Smooth muscle cell (in vitro differentiated cells): ENCODE data around the gene LHX5. TPM values are rescaled to one million over a fixed set of nuclear protein-coding genes. Genes with fewer than 3 reads are reported as not detected.

Source experiments
- DNase-seq: peaks from one replicate; lab custom pipeline; 2025; ENCODE audit not compliant: unreplicated experiment; lab: John Stamatoyannopoulos, UW
- H2AFZ ChIP-seq: fragments of 200-600 bp; sonication (generic); 2 replicates; pipeline ENCODE4 v1.6.0; 2016; ENCODE audit warnings: antibody characterized with exemption, low read depth, mild to moderate bottlenecking
- H3F3A ChIP-seq: fragments of 200-600 bp; sonication (generic); 2 replicates; pipeline ENCODE4 v1.6.0; 2017; ENCODE audit warnings: antibody characterized with exemption, low read depth
- H3K27ac ChIP-seq: fragments of 200-600 bp; sonication (generic); 2 replicates; pipeline ENCODE4 v1.5.1; 2016; ENCODE audit warnings: low read depth, mild to moderate bottlenecking
- H3K27me3 ChIP-seq: fragments of 200-600 bp; sonication (generic); 2 replicates; pipeline ENCODE4 v1.6.1; 2016; ENCODE audit warnings: low read depth, mild to moderate bottlenecking
- H3K36me3 ChIP-seq: fragments of 200-600 bp; sonication (generic); 2 replicates; pipeline ENCODE4 v1.5.1; 2016; ENCODE audit warnings: low read depth
- H3K4me1 ChIP-seq: fragments of 200-600 bp; sonication (generic); 2 replicates; pipeline ENCODE4 v1.5.1; 2016; ENCODE audit warnings: low read depth
- H3K4me2 ChIP-seq: fragments of 200-600 bp; sonication (generic); 2 replicates; pipeline ENCODE4 v1.6.0; 2016; ENCODE audit warnings: mild to moderate bottlenecking
- H3K4me3 ChIP-seq: fragments of 200-600 bp; sonication (generic); 2 replicates; pipeline ENCODE4 v1.5.1; 2016; ENCODE audit warnings: mild to moderate bottlenecking
- H3K79me2 ChIP-seq: fragments of 200-600 bp; sonication (generic); 2 replicates; pipeline ENCODE4 v1.6.0; 2016; ENCODE audit warnings: low read depth, mild to moderate bottlenecking
- H3K9ac ChIP-seq: fragments of 200-600 bp; sonication (generic); 2 replicates; pipeline ENCODE4 v1.6.0; 2016; ENCODE audit warnings: low read depth
- H3K9me3 ChIP-seq: fragments of 200-600 bp; sonication (generic); replicated peaks from 2 replicates; pipeline ENCODE4 v1.5.1; 2016; ENCODE audit warnings: low read depth
- H4K20me1 ChIP-seq: fragments of 200-600 bp; sonication (generic); 2 replicates; pipeline ENCODE4 v1.6.0; 2016; ENCODE audit warnings: low read depth
- CTCF ChIP-seq: fragments of 200-600 bp; sonication (generic); IDR thresholded peaks from 2 replicates; pipeline ENCODE4 v1.5.1; 2017; ENCODE audit warnings: borderline replicate concordance, mild to moderate bottlenecking, antibody characterized with exemption; ENCODE audit not compliant: insufficient read depth, poor library complexity, severe bottlenecking
- WGBS: methylation state at CpG from one replicate; pipeline ENCODE4 v1.1.7; 2016; ENCODE audit warnings: low lambda C conversion rate; 5-methylcytosine and 5-hydroxymethylcytosine counted together
- polyA plus RNA-seq: library from polyadenylated mRNA; unstranded; fragments of >200 nt; fragmentation: Nextera tagmentation; extraction: Ambion mirVana; gene quantifications from 2 replicates; pipeline ENCODE4 v1.2.1, GENCODE V29; 2016
- total RNA-seq: library from RNA; depleted of rRNA; stranded (reverse); fragments of >200 nt; gene quantifications from 2 replicates; pipeline ENCODE4 v1.2.3, GENCODE V29; 2014

Gene LHX5
- total and polyA plus RNA-seq, 2 experiments from 2014 or later = not detected

GRCh38 chr12:113472191-113473121 lies 785 bp upstream of the LHX5 start:
- H3F3A ChIP-seq = no peaks in the 10 kb centered on the region
- no peak overlapping the region for H3K4me3 ChIP-seq
- no peak for TF ChIP-seq CTCF
- H3K36me3 ChIP-seq = no peaks in the 10 kb centered on the region
- WGBS = 4% methylated on average over 42 of the region's 51 CpGs
- no peaks in the 10 kb centered on the region for H3K79me2 ChIP-seq
- H3K4me2 ChIP-seq = no peak overlapping the region
- H3K4me1 ChIP-seq = peaks cover 7% of the 10 kb centered on the region
- H3K27me3 ChIP-seq = peaks cover 98% of the 10 kb centered on the region
- no peak overlapping the region for H2AFZ ChIP-seq
- no peak overlapping the region for H3K27ac ChIP-seq
- DNase-seq = no peak
- no peaks in the 10 kb centered on the region for H4K20me1 ChIP-seq
- H3K9me3 ChIP-seq = no peaks in the 10 kb centered on the region
- H3K9ac ChIP-seq = no peak overlapping the region

- Histone ChIP-seq H3K4me3 (no peak overlapping the region), H3K79me2 (no peaks in the 10 kb centered on the region), H3K9ac (no peak overlapping the region), H4K20me1 (no peaks in the 10 kb centered on the region), H3K9me3 (no peaks in the 10 kb centered on the region), H2AFZ (no peak overlapping the region), H3K27me3 (peaks cover 100% of the 10 kb centered on the region), H3K36me3 (no peaks in the 10 kb centered on the region), H3F3A (no peaks in the 10 kb centered on the region), H3K27ac (no peak overlapping the region), H3K4me2 (no peak overlapping the region), H3K4me1 (peaks cover 16% of the 10 kb centered on the region)
- WGBS = 6% methylated on average over 49 of the region's 53 CpGs
- no peak for DNase-seq
- no peak for TF ChIP-seq CTCF
Measured at GRCh38 chr12:113470871-113471618, 626 bp downstream of the LHX5 start.

- Histone ChIP-seq H3K27ac (no peak overlapping the region), H3F3A (no peaks in the 10 kb centered on the region), H3K27me3 (peaks cover 100% of the 10 kb centered on the region), H3K9me3 (no peaks in the 10 kb centered on the region), H3K4me1 (peaks cover 17% of the 10 kb centered on the region), H3K36me3 (no peaks in the 10 kb centered on the region), H3K79me2 (no peaks in the 10 kb centered on the region), H3K9ac (no peak overlapping the region), H4K20me1 (no peaks in the 10 kb centered on the region), H2AFZ (no peak overlapping the region), H3K4me3 (no peak overlapping the region), H3K4me2 (no peak overlapping the region)
- no peak for TF ChIP-seq CTCF
- WGBS = 9% methylated on average over 19 of the region's 19 CpGs
- DNase-seq = no peak
Measured at GRCh38 chr12:113469949-113470743, 1.5 kb downstream of the LHX5 start.
